Neuronal stem cell (in vitro differentiated cells): Measurements from ENCODE around the gene IFT81.

ENCODE experiments used
- DNase-seq: peaks from one replicate; pipeline ENCODE4 v3.0.0-alpha.2; 2013; ENCODE audit warnings: low spot score
- H2AFZ ChIP-seq: one replicate; pipeline ENCODE4 v1.6.1; 2013; ENCODE audit warnings: mild to moderate bottlenecking, low read length, inconsistent platforms
- H2AK5ac ChIP-seq: 2 replicates; pipeline ENCODE4 v1.6.1; 2013; ENCODE audit warnings: low read depth, mild to moderate bottlenecking, inconsistent platforms, low read length, moderate library complexity, mixed read lengths
- H2BK120ac ChIP-seq: 2 replicates; pipeline ENCODE4 v1.6.1; 2013; ENCODE audit warnings: low read depth, mild to moderate bottlenecking, inconsistent platforms, low read length, moderate library complexity, mixed read lengths
- H2BK12ac ChIP-seq: one replicate; pipeline ENCODE4 v1.6.1; 2013; ENCODE audit warnings: low read length, inconsistent platforms
- H2BK15ac ChIP-seq: 2 replicates; pipeline ENCODE4 v1.6.1; 2013; ENCODE audit warnings: mild to moderate bottlenecking, low read length, inconsistent platforms, mixed read lengths
- H2BK5ac ChIP-seq: one replicate; pipeline ENCODE4 v1.6.1; 2013; ENCODE audit warnings: inconsistent platforms, mild to moderate bottlenecking, low read length, moderate library complexity
- H3K14ac ChIP-seq: one replicate; pipeline ENCODE4 v1.6.1; 2013; ENCODE audit warnings: low read length, inconsistent platforms
- H3K18ac ChIP-seq: 2 replicates; pipeline ENCODE4 v1.6.1; 2013; ENCODE audit warnings: low read length, inconsistent platforms
- H3K23ac ChIP-seq: 2 replicates; pipeline ENCODE4 v1.6.1; 2013; ENCODE audit warnings: low read depth, mild to moderate bottlenecking, mixed read lengths, low read length, inconsistent platforms; ENCODE audit not compliant: poor library complexity
- H3K27ac ChIP-seq: replicated peaks from 3 replicates; pipeline ENCODE4 v1.5.1; 2013; ENCODE audit warnings: low read length, inconsistent platforms
- H3K27me3 ChIP-seq, 3 experiments: 2 replicates each; pipeline ENCODE4 v1.6.1; 2013; ENCODE audit warnings: low read length in 3 of 3, mild to moderate bottlenecking in 2 of 3, inconsistent platforms in 1 of 3, low read depth in 1 of 3, mixed read lengths in 1 of 3, moderate library complexity in 1 of 3; ENCODE audit not compliant: control insufficient read depth in 3 of 3, insufficient read depth in 3 of 3
- H3K36me3 ChIP-seq, 2 donors: replicated peaks in 1 of 2; 2 replicates each; pipeline ENCODE4 v1.6.1; 2013; ENCODE audit warnings: low read length in 2 of 2; ENCODE audit not compliant: control insufficient read depth in 2 of 2, insufficient read depth in 2 of 2
- H3K4ac ChIP-seq: 2 replicates; pipeline ENCODE4 v1.6.1; 2013; ENCODE audit warnings: inconsistent platforms, mild to moderate bottlenecking, low read length, moderate library complexity
- H3K4me1 ChIP-seq, 2 donors: 1 replicate in 1 of 2; 2 replicates in 1 of 2; pipeline ENCODE4 v1.6.1; 2013; ENCODE audit warnings: low read length in 2 of 2, low read depth in 1 of 2; ENCODE audit not compliant: control insufficient read depth in 2 of 2, insufficient read depth in 1 of 2
- H3K4me2 ChIP-seq: one replicate; pipeline ENCODE4 v1.6.1; 2013; ENCODE audit warnings: mild to moderate bottlenecking, low read length, inconsistent platforms; ENCODE audit not compliant: insufficient read depth, poor library complexity, severe bottlenecking
- H3K4me3 ChIP-seq, 2 donors: 2 replicates each; pipeline ENCODE4 v1.5.1; 2013; ENCODE audit warnings: low read length in 2 of 2, mild to moderate bottlenecking in 2 of 2, inconsistent platforms in 1 of 2, moderate library complexity in 1 of 2
- H3K79me1 ChIP-seq: one replicate; pipeline ENCODE4 v1.6.1; 2013; ENCODE audit warnings: low read depth, mild to moderate bottlenecking, inconsistent platforms, low read length, moderate library complexity
- H3K9ac ChIP-seq: one replicate; pipeline ENCODE4 v1.6.1; 2013; ENCODE audit warnings: mild to moderate bottlenecking, low read depth, low read length, inconsistent platforms; ENCODE audit not compliant: poor library complexity
- H3K9me3 ChIP-seq, 2 donors: replicated peaks in 1 of 2; 2 replicates each; pipeline versions ENCODE3 to v1.6.1; 2013; ENCODE audit warnings: low read length in 2 of 2, mild to moderate bottlenecking in 2 of 2, inconsistent platforms in 1 of 2, low read depth in 1 of 2, mixed read lengths in 1 of 2, moderate library complexity in 1 of 2; ENCODE audit not compliant: control insufficient read depth in 2 of 2, insufficient read depth in 1 of 2
- H4K8ac ChIP-seq: one replicate; pipeline ENCODE4 v1.6.1; 2013; ENCODE audit warnings: low read depth, mild to moderate bottlenecking, inconsistent platforms, low read length, moderate library complexity
- H4K91ac ChIP-seq: one replicate; pipeline ENCODE4 v1.6.1; 2013; ENCODE audit warnings: low read length, low read depth, mild to moderate bottlenecking, inconsistent platforms; ENCODE audit not compliant: poor library complexity
- WGBS, 2 donors: extraction: QIAGEN DNeasy Blood & Tissue Kit; methylation state at CpG; one replicate each; pipeline ENCODE4 v1.1.7; 2013; ENCODE audit warnings: missing lambda C conversion rate in 2 of 2, mixed read lengths in 1 of 2; ENCODE audit not compliant: insufficient read length in 2 of 2, insufficient replicate concordance in 1 of 2; ENCODE audit errors: extremely low coverage in 2 of 2; 5-methylcytosine and 5-hydroxymethylcytosine counted together

IFT81 gene

GRCh38 chr12:110251381-110251780 lies 127.2 kb downstream of the IFT81 start:
- Histone ChIP-seq H3K27ac (no peak overlapping the region), H3K9ac (no peak overlapping the region), H2BK120ac (no peak overlapping the region), H3K79me1 (no peaks in the 10 kb centered on the region), H3K36me3 (peaks cover 0 to 11% of the 10 kb centered on the region in 2 donors), H4K91ac (no peak overlapping the region), H3K18ac (no peak overlapping the region), H4K8ac (no peak overlapping the region), H3K4me2 (no peak overlapping the region), H2AFZ (no peak overlapping the region), H3K4me1 (peaks cover 0 to 3% of the 10 kb centered on the region in 2 donors), H2AK5ac (no peak overlapping the region), H3K4ac (no peak overlapping the region), H3K14ac (no peak overlapping the region), H3K4me3 (no peak overlapping the region), H3K23ac (no peak overlapping the region), H2BK15ac (no peak overlapping the region), H3K9me3 (no peaks in the 10 kb centered on the region), H3K27me3 (no peaks in the 10 kb centered on the region), H2BK12ac (no peak overlapping the region), H2BK5ac (no peak overlapping the region)
- DNase-seq = no peak
- WGBS, 2 donors = no CpG with 5 or more reads among the region's 7 CpGs

- H3K27ac ChIP-seq = no peak overlapping the region
- H2AK5ac ChIP-seq = no peak overlapping the region
- no peak overlapping the region for H3K14ac ChIP-seq
- no peak overlapping the region for H3K4ac ChIP-seq
- peaks cover 0 to 4% of the 10 kb centered on the region in 2 donors for H3K36me3 ChIP-seq
- no peak for DNase-seq
- H3K4me2 ChIP-seq = no peak overlapping the region
- peak overlapping the region in 1 of 2 donors; percentile 4 for H3K4me3 ChIP-seq
- H2BK12ac ChIP-seq = no peak overlapping the region
- H3K9ac ChIP-seq = no peak overlapping the region
- peaks cover 0 to 5% of the 10 kb centered on the region in 2 donors for H3K4me1 ChIP-seq
- H3K23ac ChIP-seq = no peak overlapping the region
- H4K91ac ChIP-seq = no peak overlapping the region
- H2AFZ ChIP-seq = no peak overlapping the region
- no peak overlapping the region for H2BK15ac ChIP-seq
- H3K9me3 ChIP-seq = no peaks in the 10 kb centered on the region
- peak overlapping the region; percentile 57 for H3K18ac ChIP-seq
- H3K79me1 ChIP-seq = no peaks in the 10 kb centered on the region
- H2BK120ac ChIP-seq = no peak overlapping the region
- no CpG with 5 or more reads among the region's 9 CpGs for WGBS, 2 donors
- H3K27me3 ChIP-seq = no peaks in the 10 kb centered on the region
- H4K8ac ChIP-seq = no peak overlapping the region
- H2BK5ac ChIP-seq = no peak overlapping the region
Observed at GRCh38 chr12:110252716-110253115, 128.6 kb downstream of the IFT81 start.

- Histone ChIP-seq H4K91ac (no peak overlapping the region), H3K79me1 (no peaks in the 10 kb centered on the region), H3K9me3 (no peaks in the 10 kb centered on the region), H3K4me2 (no peak overlapping the region), H3K9ac (no peak overlapping the region), H3K4me1 (peaks cover 0 to 5% of the 10 kb centered on the region in 2 donors), H3K27ac (no peak overlapping the region), H2AFZ (no peak overlapping the region), H3K27me3 (no peaks in the 10 kb centered on the region), H3K14ac (no peak overlapping the region), H3K36me3 (peaks cover 0 to 3% of the 10 kb centered on the region in 2 donors), H2AK5ac (no peak overlapping the region), H2BK12ac (no peak overlapping the region), H3K4me3 (no peak overlapping the region), H3K4ac (no peak overlapping the region), H2BK5ac (no peak overlapping the region), H3K18ac (no peak overlapping the region), H2BK120ac (no peak overlapping the region), H4K8ac (no peak overlapping the region), H2BK15ac (no peak overlapping the region), H3K23ac (no peak overlapping the region)
- DNase-seq = no peak
- no CpG with 5 or more reads among the region's 9 CpGs for WGBS, 2 donors
Observed at GRCh38 chr12:110253176-110253575, 129.0 kb downstream of the IFT81 start.

GRCh38 chr12:110254971-110255540 lies 130.9 kb downstream of the IFT81 start:
- no peak overlapping the region for H2BK5ac ChIP-seq
- no peaks in the 10 kb centered on the region for H3K36me3 ChIP-seq
- no peak overlapping the region for H3K23ac ChIP-seq
- H2AFZ ChIP-seq = no peak overlapping the region
- H4K91ac ChIP-seq = no peak overlapping the region
- H3K4ac ChIP-seq = no peak overlapping the region
- WGBS, 2 donors = no CpG with 5 or more reads among the region's 6 CpGs
- H3K27ac ChIP-seq = no peak overlapping the region
- no peaks in the 10 kb centered on the region for H3K9me3 ChIP-seq
- no peak overlapping the region for H3K4me2 ChIP-seq
- H3K18ac ChIP-seq = no peak overlapping the region
- DNase-seq = no peak
- no peak overlapping the region for H2BK12ac ChIP-seq
- no peak overlapping the region for H2BK15ac ChIP-seq
- H3K79me1 ChIP-seq = no peaks in the 10 kb centered on the region
- H3K9ac ChIP-seq = no peak overlapping the region
- H2AK5ac ChIP-seq = no peak overlapping the region
- no peak overlapping the region for H3K14ac ChIP-seq
- no peak overlapping the region for H3K4me3 ChIP-seq
- peaks cover 0 to 5% of the 10 kb centered on the region in 2 donors for H3K4me1 ChIP-seq
- no peak overlapping the region for H2BK120ac ChIP-seq
- no peak overlapping the region for H4K8ac ChIP-seq
- H3K27me3 ChIP-seq = no peaks in the 10 kb centered on the region
